Epithelial cell of proximal tubule (primary cell): ENCODE measurements around the gene PTPRN2. TPM values are rescaled to one million over a fixed set of nuclear protein-coding genes. Genes with fewer than 3 reads are reported as not detected.
"Not testable (repeated sequence)": the region's sequence is repeated elsewhere in the genome, so short reads cannot be mapped to it uniquely, and the experiment has no call there.

ENCODE experiments used
- DNase-seq: peaks from one replicate; pipeline ENCODE4 v3.0.0-alpha.2; 2011; ENCODE audit warnings: low read depth
- H3K4me3 ChIP-seq: 2 replicates; pipeline ENCODE4 v1.5.1; 2011; ENCODE audit warnings: low read depth, mild to moderate bottlenecking, low read length
- CTCF ChIP-seq: conservative IDR thresholded peaks from 2 replicates; pipeline ENCODE4 v1.5.1; 2012; ENCODE audit warnings: low read depth, mild to moderate bottlenecking, low read length
- total RNA-seq: library from RNA; depleted of rRNA; stranded (reverse); fragments of >200 nt; gene quantifications from 2 replicates; pipeline ENCODE4 v1.2.3, GENCODE V29; 2015

PTPRN2 gene
- total RNA-seq, 1 donor from 2014 or later, result 2.8 TPM

- DNase-seq, result no peak
- no peak overlapping the region for H3K4me3 ChIP-seq
- TF ChIP-seq CTCF, result no peak
Measured at GRCh38 chr7:157905651-157906461, 681.8 kb downstream of the PTPRN2 start.

- H3K4me3 ChIP-seq, result no peak overlapping the region
- TF ChIP-seq CTCF, result no peak
- DNase-seq, result no peak
Measured at GRCh38 chr7:157904866-157905570, 682.6 kb downstream of the PTPRN2 start.

- no peak overlapping the region for H3K4me3 ChIP-seq
- DNase-seq, result no peak
- no peak for TF ChIP-seq CTCF
Measured at GRCh38 chr7:157904211-157904865, 683.3 kb downstream of the PTPRN2 start.

- H3K4me3 ChIP-seq, result no peak overlapping the region
- no peak for DNase-seq
- no peak for TF ChIP-seq CTCF
Measured at GRCh38 chr7:157903710-157904109, 683.9 kb downstream of the PTPRN2 start.

GRCh38 chr7:157903296-157903695 lies 684.3 kb downstream of the PTPRN2 start:
- H3K4me3 ChIP-seq, result no peak overlapping the region
- no peak for TF ChIP-seq CTCF

GRCh38 chr7:157901816-157902610 lies 685.6 kb downstream of the PTPRN2 start:
- H3K4me3 ChIP-seq, DNase-seq: not testable (repeated sequence)

More at GRCh38 chr7:157903296-157903695, 684.3 kb downstream of the PTPRN2 start:
- DNase-seq, result no peak
